NCI-H69 (cell line): ENCODE measurements around the gene RSAD1.

Experiments
- DNase-seq: peaks from one replicate; lab custom pipeline; 2025; lab: John Stamatoyannopoulos, UW

Gene RSAD1

GRCh38 chr17:50495217-50495823 lies 16.7 kb downstream of the RSAD1 start:
- DNase-seq = no peak

GRCh38 chr17:50495918-50496317 lies 17.3 kb downstream of the RSAD1 start:
- no peak for DNase-seq

- DNase-seq = no peak
Observed at GRCh38 chr17:50498021-50498874, 19.6 kb downstream of the RSAD1 start.

- no peak for DNase-seq
Observed at GRCh38 chr17:50499270-50499669, 20.6 kb downstream of the RSAD1 start.

- no peak for DNase-seq
Observed at GRCh38 chr17:50499721-50500120, 21.1 kb downstream of the RSAD1 start.

- DNase-seq = peak; percentile 40
Observed at GRCh38 chr17:50501054-50501453, 22.4 kb downstream of the RSAD1 start.

GRCh38 chr17:50502301-50502990 lies 23.8 kb downstream of the RSAD1 start:
- no peak for DNase-seq

GRCh38 chr17:50505591-50506130 lies 27.0 kb downstream of the RSAD1 start:
- no peak for DNase-seq

GRCh38 chr17:50506298-50506697 lies 27.6 kb downstream of the RSAD1 start:
- DNase-seq = no peak

- peak; percentile 93 for DNase-seq
Observed at GRCh38 chr17:50507871-50508572, 29.4 kb downstream of the RSAD1 start, which contains the start of gene MYCBPAP. Gene MYCBPAP, plus strand, starts transcription at chr17:50508439. Its CDS starts 236 bp downstream, at chr17:50508675.

- no peak for DNase-seq
Observed at GRCh38 chr17:50508573-50509460, 30.2 kb downstream of the RSAD1 start.

GRCh38 chr17:50511058-50511457 lies 32.4 kb downstream of the RSAD1 start:
- peak; percentile 35 for DNase-seq

- no peak for DNase-seq
Observed at GRCh38 chr17:50513495-50513894, 34.8 kb downstream of the RSAD1 start.

GRCh38 chr17:50514388-50514787 lies 35.7 kb downstream of the RSAD1 start:
- no peak for DNase-seq

GRCh38 chr17:50514936-50515702 lies 36.5 kb downstream of the RSAD1 start:
- DNase-seq = no peak

- no peak for DNase-seq
Observed at GRCh38 chr17:50517011-50517410, 38.4 kb downstream of the RSAD1 start.

- peak; percentile 65 for DNase-seq
Observed at GRCh38 chr17:50517504-50518383, 39.1 kb downstream of the RSAD1 start.

- peak; percentile 94 for DNase-seq
Observed at GRCh38 chr17:50518384-50519023, 39.8 kb downstream of the RSAD1 start.
